ENCODE data around the gene ANXA2. TPM values are rescaled to one million over a fixed set of nuclear protein-coding genes. Genes with fewer than 3 reads are reported as not detected.

Gene ANXA2
- total and polyA plus RNA-seq, 10 of the 15 experiments (the other 5 are each of a cell fraction or from before 2014, with no cell fraction given): 135 to 540 (median 281) TPM

DNA sequence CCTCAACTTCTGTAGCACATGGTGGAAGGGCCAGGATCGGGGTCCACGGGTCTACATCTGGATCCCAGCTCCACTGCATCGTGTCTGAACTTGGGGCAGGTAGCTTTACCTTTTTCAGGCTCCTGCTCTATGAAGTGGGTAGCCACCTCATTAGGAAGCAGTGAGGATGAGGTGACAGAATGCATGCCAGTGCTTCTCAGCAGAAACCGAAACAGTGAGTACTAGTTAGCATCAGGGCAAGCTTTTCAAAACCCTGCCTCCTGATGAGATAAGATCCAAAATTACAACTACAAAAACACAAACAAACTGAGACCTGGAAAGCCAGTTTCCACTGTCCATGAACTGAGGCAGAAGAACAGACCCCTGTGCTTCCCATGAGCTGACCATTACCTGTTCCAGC, 77.4 kb downstream of the ANXA2 start:
- no peaks in the 10 kb centered on the region; a peak in 2 of 4 replicates for H3K27me3 ChIP-seq (replicated peaks in 1 of 2; ENCODE audit: control insufficient read depth in 2 of 2, insufficient read depth in 2 of 2, low read length in 1 of 2)
- in situ Hi-C loops (cut with MboI): loop anchor here (10.0 kb wide), 1 partner anchor 606 kb away; no protein-coding TSS in a partner anchor
- CTCF ChIA-PET: interaction anchor here (2.1 kb wide), 1 partner anchor 596 kb away, joined by 7 read pairs; no protein-coding TSS in a partner anchor
- WGBS (ENCODE audit: insufficient coverage, insufficient replicate concordance, low lambda C conversion rate, missing lambda C conversion rate): 40% methylated on average over 4 of the region's 4 CpGs
- H3K4me1 ChIP-seq (ENCODE audit: control insufficient read depth, insufficient read depth, low read length): no peaks in the 10 kb centered on the region
- no peak overlapping the region for H2AFZ ChIP-seq (ENCODE audit: control insufficient read depth, low read depth, low read length)
- BruUV-seq (replicated peaks): no TSS peak
- H3K36me3 ChIP-seq (ENCODE audit: control insufficient read depth in 2 of 2, insufficient read depth in 2 of 2, low read length in 1 of 2): no peaks in the 10 kb centered on the region
- H3K9me3 ChIP-seq (replicated peaks; ENCODE audit: control insufficient read depth, insufficient read depth, low read length): peaks cover 7% of the 10 kb centered on the region
- H3K79me2 ChIP-seq (ENCODE audit: control insufficient read depth, insufficient read depth, low read length): no peaks in the 10 kb centered on the region
- ATAC-seq (peak; percentile 39; the same call in 1 of the 3 replicates), DNase-seq (ENCODE audit: low read depth, low spot score) (no peak), FAIRE-seq (no peak)
- POLR2A ChIA-PET: no interaction called here
- SMC1A ChIA-PET (ENCODE audit: uncharacterized antibody, unreplicated experiment): interaction anchor here (0.6 kb wide), 1 partner anchor 23 kb away, joined by 3 read pairs; no protein-coding TSS in a partner anchor
- RAD21 ChIA-PET (ENCODE audit: unreplicated experiment): no interaction called here
- no peak overlapping the region for H3K9ac ChIP-seq (ENCODE audit: control insufficient read depth, insufficient read depth, low read length)
- no peak overlapping the region for H3K4me2 ChIP-seq (ENCODE audit: control insufficient read depth, insufficient read depth)
- no peak overlapping the region for H3K4me3 ChIP-seq
- no peak overlapping the region for H3K27ac ChIP-seq (ENCODE audit: control insufficient read depth, insufficient read depth)
- H4K20me1 ChIP-seq (ENCODE audit: control insufficient read depth, insufficient read depth): no peaks in the 10 kb centered on the region
- no peak for TF ChIP-seq MTA2 (IDR thresholded peaks at IDR 0.05; ENCODE audit: low read depth)
- no peak for TF ChIP-seq MEF2A (IDR thresholded peaks at IDR 0.05; ENCODE audit: insufficient read depth, low read depth, low read length)
- no peak for TF ChIP-seq CEBPB (IDR thresholded peaks at IDR 0.05; ENCODE audit: borderline replicate concordance in 1 of 2, low read depth in 2 of 2, low read length in 2 of 2)
- no peak for TF ChIP-seq YY1 (IDR thresholded peaks at IDR 0.05; ENCODE audit: low read depth, low read length)
- no peak for TF ChIP-seq NFYA (IDR thresholded peaks at IDR 0.05; ENCODE audit: borderline replicate concordance, low read depth, low read length)
- no peak for TF ChIP-seq CHD4 (IDR thresholded peaks at IDR 0.05)
- no peak for TF ChIP-seq CBX3 (IDR thresholded peaks at IDR 0.05; ENCODE audit: borderline replicate concordance, low read depth)
- no peak for TF ChIP-seq EP300 (IDR thresholded peaks at IDR 0.05; ENCODE audit: borderline replicate concordance in 1 of 2, control insufficient read depth in 1 of 2, low read depth in 2 of 2, low read length in 2 of 2)
- TF ChIP-seq ZNF207 (IDR thresholded peaks at IDR 0.05; ENCODE audit: borderline replicate concordance): no peak
- no peak for TF ChIP-seq BHLHE40 (IDR thresholded peaks at IDR 0.05; ENCODE audit: borderline replicate concordance in 1 of 2, low read depth in 2 of 2, low read length in 1 of 2)
- no peak for TF ChIP-seq RB1 (IDR thresholded peaks at IDR 0.05; ENCODE audit: borderline replicate concordance)
- no peak for TF ChIP-seq ZNF24 (IDR thresholded peaks at IDR 0.05)
- TF ChIP-seq NBN (IDR thresholded peaks at IDR 0.05): no peak
- TF ChIP-seq ATF7 (IDR thresholded peaks at IDR 0.05; ENCODE audit: low read depth): no peak
- TF ChIP-seq, protein P1, sequence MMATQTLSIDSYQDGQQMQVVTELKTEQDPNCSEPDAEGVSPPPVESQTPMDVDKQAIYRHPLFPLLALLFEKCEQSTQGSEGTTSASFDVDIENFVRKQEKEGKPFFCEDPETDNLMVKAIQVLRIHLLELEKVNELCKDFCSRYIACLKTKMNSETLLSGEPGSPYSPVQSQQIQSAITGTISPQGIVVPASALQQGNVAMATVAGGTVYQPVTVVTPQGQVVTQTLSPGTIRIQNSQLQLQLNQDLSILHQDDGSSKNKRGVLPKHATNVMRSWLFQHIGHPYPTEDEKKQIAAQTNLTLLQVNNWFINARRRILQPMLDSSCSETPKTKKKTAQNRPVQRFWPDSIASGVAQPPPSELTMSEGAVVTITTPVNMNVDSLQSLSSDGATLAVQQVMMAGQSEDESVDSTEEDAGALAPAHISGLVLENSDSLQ (IDR thresholded peaks at IDR 0.05): no peak
- no peak for TF ChIP-seq EGR1 (IDR thresholded peaks at IDR 0.05; ENCODE audit: borderline replicate concordance in 1 of 2, low read depth in 2 of 2, low read length in 2 of 2)
- TF ChIP-seq, protein P2, sequence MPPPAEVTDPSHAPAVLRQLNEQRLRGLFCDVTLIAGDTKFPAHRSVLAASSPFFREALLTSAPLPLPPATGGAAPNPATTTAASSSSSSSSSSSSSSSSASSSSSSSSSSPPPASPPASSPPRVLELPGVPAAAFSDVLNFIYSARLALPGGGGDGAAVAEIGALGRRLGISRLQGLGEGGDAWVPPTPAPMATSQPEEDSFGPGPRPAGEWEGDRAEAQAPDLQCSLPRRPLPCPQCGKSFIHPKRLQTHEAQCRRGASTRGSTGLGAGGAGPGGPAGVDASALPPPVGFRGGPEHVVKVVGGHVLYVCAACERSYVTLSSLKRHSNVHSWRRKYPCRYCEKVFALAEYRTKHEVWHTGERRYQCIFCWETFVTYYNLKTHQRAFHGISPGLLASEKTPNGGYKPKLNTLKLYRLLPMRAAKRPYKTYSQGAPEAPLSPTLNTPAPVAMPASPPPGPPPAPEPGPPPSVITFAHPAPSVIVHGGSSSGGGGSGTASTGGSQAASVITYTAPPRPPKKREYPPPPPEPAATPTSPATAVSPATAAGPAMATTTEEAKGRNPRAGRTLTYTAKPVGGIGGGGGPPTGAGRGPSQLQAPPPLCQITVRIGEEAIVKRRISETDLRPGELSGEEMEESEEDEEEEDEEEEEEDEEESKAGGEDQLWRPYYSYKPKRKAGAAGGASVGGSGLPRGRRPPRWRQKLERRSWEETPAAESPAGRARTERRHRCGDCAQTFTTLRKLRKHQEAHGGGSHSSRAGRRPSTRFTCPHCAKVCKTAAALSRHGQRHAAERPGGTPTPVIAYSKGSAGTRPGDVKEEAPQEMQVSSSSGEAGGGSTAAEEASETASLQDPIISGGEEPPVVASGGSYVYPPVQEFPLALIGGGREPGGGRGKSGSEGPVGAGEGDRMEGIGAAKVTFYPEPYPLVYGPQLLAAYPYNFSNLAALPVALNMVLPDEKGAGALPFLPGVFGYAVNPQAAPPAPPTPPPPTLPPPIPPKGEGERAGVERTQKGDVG (CRISPR knock-in tag; IDR thresholded peaks at IDR 0.05): no peak
- intact Hi-C loops (cut with micrococcal nuclease; ENCODE audit: unreplicated experiment): loop anchor here (10.0 kb wide), 1 partner anchor 626 kb away; no protein-coding TSS in a partner anchor
